Measurements from ENCODE around the gene ARL4A.

GRCh38 chr7:12737373-12737772 is 49.9 kb downstream of the ARL4A start:
- no peak for TF ChIP-seq CTCF (IDR thresholded peaks at IDR 0.05)
- TF ChIP-seq POLR2A (IDR thresholded peaks at IDR 0.05) = no peak
